HEK293T (cell line): ENCODE data around the gene NME4.

Experiments
- ARNT ChIP-seq: fragments of 450-650 bp; IDR thresholded peaks from 2 replicates; pipeline ENCODE4 v1.6.1; 2017; ENCODE audit warnings: mild to moderate bottlenecking
- BHLHE40 ChIP-seq: fragments of 450-650 bp; IDR thresholded peaks from 2 replicates; pipeline ENCODE4 v1.6.1; 2016; ENCODE audit warnings: mild to moderate bottlenecking, moderate library complexity, borderline replicate concordance
- CTBP1 ChIP-seq: fragments of 450-650 bp; IDR thresholded peaks from 2 replicates; pipeline ENCODE4 v1.6.1; 2016; ENCODE audit warnings: borderline replicate concordance
- FOXA1 ChIP-seq: fragments of 450-650 bp; IDR thresholded peaks from 2 replicates; pipeline ENCODE4 v1.6.1; 2016; ENCODE audit warnings: mild to moderate bottlenecking
- FOXK2 ChIP-seq: fragments of 450-650 bp; IDR thresholded peaks from 2 replicates; pipeline ENCODE4 v1.6.1; 2016; ENCODE audit warnings: mild to moderate bottlenecking
- FOXM1 ChIP-seq: fragments of 450-650 bp; IDR thresholded peaks from 2 replicates; pipeline ENCODE4 v1.6.1; 2017; ENCODE audit warnings: mild to moderate bottlenecking, borderline replicate concordance
- LEF1 ChIP-seq: fragments of 450-650 bp; IDR thresholded peaks from 2 replicates; pipeline ENCODE4 v1.6.1; 2017; ENCODE audit warnings: mild to moderate bottlenecking, borderline replicate concordance
- SP1 ChIP-seq: fragments of 450-650 bp; IDR thresholded peaks from 2 replicates; pipeline ENCODE4 v1.6.1; 2017
- SUZ12 ChIP-seq: fragments of 450-650 bp; IDR thresholded peaks from 2 replicates; pipeline ENCODE4 v1.6.1; 2016; ENCODE audit warnings: mild to moderate bottlenecking
- TARDBP ChIP-seq: fragments of 450-650 bp; IDR thresholded peaks from 2 replicates; pipeline ENCODE4 v1.6.1; 2016
- ZNF384 ChIP-seq: fragments of 450-650 bp; IDR thresholded peaks from 2 replicates; pipeline ENCODE4 v1.6.1; 2016

DNA sequence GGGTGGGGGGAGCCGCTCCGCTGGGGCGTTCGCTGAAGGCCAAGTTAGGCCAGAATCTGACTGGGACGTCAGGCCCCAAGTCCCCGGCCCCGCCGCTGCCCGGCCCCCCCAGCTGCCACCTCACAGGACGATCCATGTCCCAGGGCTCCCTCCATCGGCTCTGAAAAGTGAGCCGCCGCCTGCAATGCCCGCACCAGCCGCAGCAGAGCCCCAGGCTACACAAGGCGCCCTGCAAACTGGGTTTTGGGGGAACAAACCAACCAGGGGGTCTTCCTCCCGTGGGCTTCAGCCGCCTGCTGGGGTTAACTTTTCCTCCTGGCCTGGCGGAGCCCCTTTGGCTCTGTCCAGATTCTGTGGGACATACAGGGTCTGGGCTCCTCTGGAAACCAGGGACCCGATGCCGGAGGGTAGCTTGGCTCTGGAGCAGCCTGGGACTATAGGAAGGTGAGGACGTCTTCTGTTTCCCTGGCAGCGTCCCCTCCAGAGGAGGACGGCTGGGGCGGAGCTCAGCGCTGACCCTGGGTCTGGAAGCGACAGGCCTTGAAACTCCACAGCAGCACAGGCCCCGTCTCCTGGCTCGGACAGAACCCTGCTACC lies 835 bp downstream of the NME4 start:
- no peak for TF ChIP-seq SP1
- no peak for TF ChIP-seq TARDBP
- no peak for TF ChIP-seq CTBP1
- no peak for TF ChIP-seq FOXA1
- TF ChIP-seq FOXM1, result no peak
- TF ChIP-seq BHLHE40, result no peak
- no peak for TF ChIP-seq ARNT
- TF ChIP-seq ZNF384, result no peak
- no peak for TF ChIP-seq SUZ12
- no peak for TF ChIP-seq FOXK2
- TF ChIP-seq LEF1, result no peak
